Right atrium auricular region (tissue), 2 donors: ENCODE data around the gene ZNF584. TPM values are rescaled to one million over a fixed set of nuclear protein-coding genes. Genes with fewer than 3 reads are reported as not detected.
"Not testable (repeated sequence)": the region's sequence is repeated elsewhere in the genome, so short reads cannot be mapped to it uniquely, and the experiment has no call there.

ENCODE experiments used
- DNase-seq: peaks from one replicate; pipeline ENCODE4 v3.0.0-alpha.2; 2019; ENCODE audit warnings: low spot score
- H3K27ac ChIP-seq, 2 donors: fragments of 200-600 bp; sonication (generic); 1 replicate in 1 of 2; 2 replicates in 1 of 2; pipeline ENCODE4 v1.5.1; 2016 to 2019
- H3K27me3 ChIP-seq, 2 donors: fragments of 200-600 bp; sonication (generic); one replicate each; pipeline versions ENCODE4 v1.5.1 to v1.6.0; 2017 to 2019
- H3K36me3 ChIP-seq: fragments of 200-600 bp; sonication (generic); one replicate; pipeline ENCODE4 v1.5.1; 2016
- H3K4me1 ChIP-seq, 2 donors: fragments of 200-600 bp; sonication (generic); one replicate each; pipeline versions ENCODE4 v1.5.1 to v1.6.0; 2017 to 2019
- H3K4me3 ChIP-seq, 2 donors: fragments of 200-600 bp; sonication (generic); 1 replicate in 1 of 2; 2 replicates in 1 of 2; pipeline ENCODE4 v1.5.1; 2017 to 2019; ENCODE audit warnings: mild to moderate bottlenecking in 1 of 2, moderate library complexity in 1 of 2
- H3K9me3 ChIP-seq, 2 donors: fragments of 200-600 bp; sonication (generic); one replicate each; pipeline ENCODE4 v1.5.1; 2019
- total RNA-seq, 2 donors: library from RNA; depleted of rRNA; stranded (reverse); fragments of >200 nt; gene quantifications; one replicate each; pipeline ENCODE4 v1.1.0, GENCODE V29; 2016
- TF ChIP-seq, protein P1 (sequence below), 2 donors: fragments of 200-600 bp; sonication (generic); IDR thresholded peaks; one replicate each; pipeline ENCODE4 v1.5.1; 2019; ENCODE audit warnings: antibody characterized with exemption in 2 of 2

The ZNF584 gene
- total RNA-seq, 2 donors from 2014 or later: 17.4 to 18.5 TPM

DNA sequence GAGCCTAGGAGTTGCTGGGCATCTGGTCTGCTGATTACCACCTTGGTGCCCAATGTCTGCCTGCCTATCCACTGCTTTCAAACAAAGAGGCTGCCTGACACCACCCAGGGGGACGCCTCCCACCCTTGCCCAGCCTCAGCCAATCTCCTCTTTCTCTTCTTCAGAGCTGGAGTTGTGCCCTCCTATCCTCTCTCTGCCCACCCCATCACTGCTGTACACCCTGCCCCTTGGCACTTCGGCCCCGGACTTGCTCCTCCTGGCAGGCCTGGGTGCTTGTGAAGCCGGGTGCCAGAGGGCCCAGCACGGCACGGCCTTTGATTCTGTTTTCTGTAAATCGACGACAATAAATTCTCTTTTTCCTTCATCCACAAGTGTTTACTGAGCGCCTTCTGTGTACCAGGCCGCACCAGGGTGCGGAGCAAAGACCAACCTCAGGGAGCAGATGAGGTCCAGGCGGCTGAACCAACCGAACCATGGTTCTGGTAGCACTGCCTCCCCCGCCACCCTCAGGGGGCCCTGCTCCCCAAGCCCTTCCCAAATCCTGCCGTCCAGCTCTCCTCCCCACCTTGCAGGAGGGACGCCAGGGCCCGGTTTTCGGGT is 8.0 kb upstream of the ZNF584 start:
- Histone ChIP-seq H3K4me1 (peaks cover 0 to 27% of the 10 kb centered on the region in 2 donors), H3K27ac (no peak overlapping the region), H3K9me3 (no peaks in the 10 kb centered on the region), H3K36me3 (no peaks in the 10 kb centered on the region), H3K4me3 (peak overlapping the region; percentile 41 to 65), H3K27me3 (peaks cover 6 to 12% of the 10 kb centered on the region in 2 donors)
- DNase-seq: no peak
- TF ChIP-seq, protein P1, sequence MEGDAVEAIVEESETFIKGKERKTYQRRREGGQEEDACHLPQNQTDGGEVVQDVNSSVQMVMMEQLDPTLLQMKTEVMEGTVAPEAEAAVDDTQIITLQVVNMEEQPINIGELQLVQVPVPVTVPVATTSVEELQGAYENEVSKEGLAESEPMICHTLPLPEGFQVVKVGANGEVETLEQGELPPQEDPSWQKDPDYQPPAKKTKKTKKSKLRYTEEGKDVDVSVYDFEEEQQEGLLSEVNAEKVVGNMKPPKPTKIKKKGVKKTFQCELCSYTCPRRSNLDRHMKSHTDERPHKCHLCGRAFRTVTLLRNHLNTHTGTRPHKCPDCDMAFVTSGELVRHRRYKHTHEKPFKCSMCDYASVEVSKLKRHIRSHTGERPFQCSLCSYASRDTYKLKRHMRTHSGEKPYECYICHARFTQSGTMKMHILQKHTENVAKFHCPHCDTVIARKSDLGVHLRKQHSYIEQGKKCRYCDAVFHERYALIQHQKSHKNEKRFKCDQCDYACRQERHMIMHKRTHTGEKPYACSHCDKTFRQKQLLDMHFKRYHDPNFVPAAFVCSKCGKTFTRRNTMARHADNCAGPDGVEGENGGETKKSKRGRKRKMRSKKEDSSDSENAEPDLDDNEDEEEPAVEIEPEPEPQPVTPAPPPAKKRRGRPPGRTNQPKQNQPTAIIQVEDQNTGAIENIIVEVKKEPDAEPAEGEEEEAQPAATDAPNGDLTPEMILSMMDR (IDR thresholded peaks at IDR 0.05): no peak

DNA sequence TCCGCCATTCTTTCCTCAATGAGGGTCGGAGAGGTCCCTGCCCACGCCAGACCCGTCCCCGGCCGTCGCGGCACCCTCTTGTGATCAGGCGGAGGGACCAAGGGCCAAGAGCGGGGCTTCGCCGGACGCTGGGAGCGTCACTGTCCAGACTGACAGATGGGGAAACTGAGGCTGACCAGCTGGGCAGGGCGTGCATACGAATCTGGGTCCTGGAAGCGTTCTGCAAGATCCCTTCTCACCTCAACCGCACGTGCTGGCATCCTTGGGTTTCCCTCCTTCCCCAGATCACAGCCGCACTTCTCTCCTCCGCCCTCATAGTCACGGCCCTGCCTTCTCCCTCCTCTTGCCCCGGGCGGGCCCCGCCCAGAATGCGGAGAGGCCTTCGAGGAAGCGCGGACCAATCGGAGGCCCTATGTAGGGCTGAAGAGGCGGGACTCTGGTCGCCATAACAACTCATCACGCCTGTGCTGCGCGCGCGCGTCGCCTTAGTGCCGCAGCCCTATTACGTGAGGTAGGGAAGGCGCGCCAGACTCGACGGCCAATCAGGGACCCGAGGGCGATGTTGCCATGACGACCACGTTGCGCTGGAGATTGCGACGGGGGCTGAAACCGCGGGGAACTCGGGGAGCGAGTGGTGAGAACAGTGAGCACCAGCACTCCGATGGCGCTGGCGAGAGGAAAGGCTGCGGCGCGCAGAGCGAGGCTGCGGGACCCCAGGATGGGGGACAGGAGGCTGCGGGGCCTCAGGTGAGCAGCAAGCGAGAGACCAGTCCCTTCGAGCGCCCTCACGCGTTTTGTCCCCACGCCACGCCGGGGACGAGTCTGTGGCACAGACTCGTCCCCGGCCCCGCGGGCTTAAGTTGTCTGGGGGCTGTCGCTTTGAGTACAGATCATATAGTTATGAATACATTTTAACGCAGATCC is 7.3 kb upstream of the ZNF584 start:
- H3K27me3 ChIP-seq: peaks cover 6% of the 10 kb centered on the region in 2 donors
- TF ChIP-seq, protein P1 (IDR thresholded peaks at IDR 0.05): peak in 1 of 2 donors; percentile 28
- no peaks in the 10 kb centered on the region for H3K9me3 ChIP-seq
- H3K27ac ChIP-seq: peak overlapping the region; percentile 60 to 69
- H3K4me3 ChIP-seq: peak overlapping the region; percentile 41 to 65
- DNase-seq: peak; percentile 99
- H3K4me1 ChIP-seq: peaks cover 0 to 20% of the 10 kb centered on the region in 2 donors
- no peaks in the 10 kb centered on the region for H3K36me3 ChIP-seq

DNA sequence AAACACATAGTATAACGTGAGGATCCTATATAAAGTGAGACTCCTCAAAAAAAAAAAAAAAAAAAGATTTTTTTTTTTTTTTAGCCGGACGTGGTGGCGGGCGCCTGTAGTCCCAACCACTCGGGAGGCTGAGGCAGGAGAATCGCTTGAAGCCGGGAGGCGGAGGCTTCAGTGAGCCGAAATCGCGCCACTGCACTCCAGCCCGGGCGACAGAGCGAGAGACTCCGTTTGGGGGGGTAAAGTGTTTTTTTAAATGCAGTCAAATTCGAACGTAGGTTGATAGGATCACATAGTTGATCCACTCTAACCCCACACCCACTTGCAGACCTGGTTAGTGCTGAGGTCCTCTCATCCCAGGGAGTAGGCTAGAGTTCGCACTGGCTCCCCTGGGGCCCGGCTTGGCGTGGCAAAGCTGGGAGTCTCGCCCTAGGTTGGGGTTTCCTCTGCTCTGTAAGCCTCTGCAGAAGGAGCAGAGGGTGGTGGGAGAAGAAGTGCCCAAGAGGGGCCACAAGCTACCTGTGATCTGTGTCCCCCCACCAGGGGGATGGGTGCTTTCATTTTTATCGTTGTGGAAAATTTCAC is 6.5 kb upstream of the ZNF584 start:
- Histone ChIP-seq H3K9me3 (no peaks in the 10 kb centered on the region), H3K27me3 (peaks cover 1 to 2% of the 10 kb centered on the region in 2 donors), H3K4me3 (peak overlapping the region; percentile 41 to 65), H3K27ac (peak overlapping the region in 1 of 2 donors; percentile 69), H3K4me1 (peaks cover 0 to 20% of the 10 kb centered on the region in 2 donors), H3K36me3 (no peaks in the 10 kb centered on the region)
- DNase-seq: no peak
- TF ChIP-seq, protein P1 (IDR thresholded peaks at IDR 0.05): no peak

DNA sequence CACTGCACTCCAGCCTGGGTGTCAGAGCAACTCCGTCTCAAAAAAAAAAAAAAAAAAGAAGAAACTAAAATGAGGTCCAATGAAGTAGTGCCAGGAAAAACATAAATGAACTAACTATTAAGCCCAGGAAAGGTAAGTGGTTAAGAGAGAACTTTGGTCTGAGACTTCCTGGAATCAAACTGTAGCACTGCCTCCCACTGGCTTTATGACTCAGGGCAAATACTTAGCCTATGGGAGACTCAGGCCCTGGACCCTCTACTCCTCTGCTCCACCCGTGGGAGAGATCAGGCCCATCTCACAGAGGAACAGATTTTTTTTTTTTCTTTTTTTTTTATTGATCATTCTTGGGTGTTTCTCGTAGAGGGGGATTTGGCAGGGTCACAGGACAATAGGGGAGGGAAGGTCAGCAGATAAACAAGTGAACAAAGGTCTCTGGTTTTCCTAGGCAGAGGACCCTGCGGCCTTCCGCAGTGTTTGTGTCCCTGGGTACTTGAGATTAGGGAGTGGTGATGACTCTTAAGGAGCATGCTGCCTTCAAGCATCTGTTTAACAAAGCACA is 4.5 kb upstream of the ZNF584 start:
- not testable (repeated sequence) for H3K4me3 ChIP-seq, H3K9me3 ChIP-seq, H3K27me3 ChIP-seq, H3K27ac ChIP-seq, DNase-seq, H3K36me3 ChIP-seq
- H3K4me1 ChIP-seq: peaks cover 0 to 30% of the 10 kb centered on the region in 2 donors

DNA sequence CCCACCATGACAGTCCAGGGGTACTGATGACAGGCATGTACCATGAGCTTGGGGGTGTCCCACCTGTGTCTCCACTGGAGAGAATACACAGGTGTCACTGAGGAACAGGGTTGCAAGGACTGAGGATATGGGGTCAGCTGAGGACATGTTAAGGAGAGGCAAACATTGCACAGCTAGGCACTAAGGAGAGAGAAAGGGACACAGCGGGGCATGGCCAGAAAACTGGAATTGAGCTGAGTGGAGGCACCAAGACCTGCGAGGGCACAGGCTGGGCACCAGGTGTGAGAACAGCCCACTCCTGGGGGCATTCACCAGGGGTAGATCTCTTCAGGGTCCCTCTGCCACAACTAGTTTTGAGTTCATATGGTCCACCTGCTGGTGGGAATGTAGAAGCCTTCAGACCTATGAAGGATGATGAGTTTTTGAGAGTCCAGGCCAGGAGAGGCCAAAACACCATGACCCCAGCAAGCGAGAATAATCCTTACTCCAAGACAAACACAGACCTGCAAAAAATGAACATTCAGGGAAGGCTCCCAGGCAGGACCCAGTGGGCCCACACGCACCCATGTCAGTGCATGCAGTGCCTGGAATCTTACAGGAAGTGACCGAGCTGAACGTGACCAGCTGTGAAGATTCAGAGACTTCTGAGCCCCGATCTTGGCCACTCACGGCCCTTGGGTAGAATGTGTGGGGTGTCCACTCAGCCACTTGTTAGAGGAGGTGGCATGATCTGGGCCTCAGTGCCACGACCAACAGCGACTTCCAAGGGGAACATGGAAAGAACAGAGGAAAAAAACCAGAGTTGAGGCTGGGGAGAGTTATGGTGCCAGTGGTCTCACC is 1.4 kb upstream of the ZNF584 start:
- Histone ChIP-seq H3K27ac (peak overlapping the region; percentile 89), H3K4me1 (peaks cover 0 to 28% of the 10 kb centered on the region in 2 donors), H3K27me3 (no peaks in the 10 kb centered on the region), H3K36me3 (no peaks in the 10 kb centered on the region), H3K4me3 (peak overlapping the region; percentile 83 to 88), H3K9me3 (no peaks in the 10 kb centered on the region)
- DNase-seq: no peak
- TF ChIP-seq, protein P1 (IDR thresholded peaks at IDR 0.05): peak in 1 of 2 donors; percentile 24
